Kidney (tissue), 14 donors: ENCODE results near the gene AP2A2. TPM values are rescaled to one million over a fixed set of nuclear protein-coding genes. Genes with fewer than 3 reads are reported as not detected.

Source experiments
- DNase-seq, 5 donors: peaks; one replicate each; pipeline ENCODE4 v3.0.0-alpha.2; 2013 to 2020
- FAIRE-seq: peaks from 2 replicates; lab custom pipeline; 2012; peaks lifted over from hg19 to GRCh38; lab: Jason Lieb, UNC
- H3K27ac ChIP-seq, 2 donors: one replicate each; pipeline ENCODE4 v1.7.0; 2013; ENCODE audit warnings: low read depth in 2 of 2, low read length in 2 of 2, inconsistent platforms in 1 of 2
- H3K27me3 ChIP-seq: one replicate; pipeline ENCODE4 v1.7.1; 2013; ENCODE audit warnings: low read length, inconsistent platforms; ENCODE audit not compliant: control insufficient read depth, insufficient read depth
- H3K36me3 ChIP-seq, 3 donors: one replicate each; pipeline versions ENCODE4 v1.7.0 to v1.7.1; 2013; ENCODE audit warnings: low read length in 3 of 3, control low read depth in 1 of 3, inconsistent platforms in 1 of 3; ENCODE audit not compliant: insufficient read depth in 3 of 3, control insufficient read depth in 2 of 3
- H3K4me1 ChIP-seq, 3 donors: one replicate each; pipeline versions ENCODE4 v1.7.0 to v1.7.1; 2013; ENCODE audit warnings: low read length in 3 of 3, inconsistent platforms in 1 of 3, low read depth in 1 of 3; ENCODE audit not compliant: control insufficient read depth in 2 of 3, insufficient read depth in 2 of 3
- H3K4me3 ChIP-seq, 3 donors: one replicate each; pipeline versions ENCODE4 v1.7.0 to v1.8.1; 2013; ENCODE audit warnings: low read length in 3 of 3, control low read depth in 1 of 3, inconsistent platforms in 1 of 3
- H3K9ac ChIP-seq, 3 donors: one replicate each; pipeline versions ENCODE4 v1.7.0 to v1.7.1; 2013; ENCODE audit warnings: low read length in 3 of 3, control low read depth in 1 of 3, inconsistent platforms in 1 of 3
- H3K9me3 ChIP-seq, 3 donors: one replicate each; pipeline versions ENCODE4 v1.7.0 to v1.7.1; 2013; ENCODE audit warnings: low read length in 3 of 3, control low read depth in 1 of 3, inconsistent platforms in 1 of 3; ENCODE audit not compliant: control insufficient read depth in 2 of 3, insufficient read depth in 1 of 3
- CTCF ChIP-seq: IDR thresholded peaks from 3 replicates; pipeline ENCODE4 v1.5.1; 2012; ENCODE audit warnings: mild to moderate bottlenecking, moderate library complexity, borderline replicate concordance; ENCODE audit not compliant: insufficient read depth; ENCODE audit errors: extremely low read depth
- intact Hi-C: fragments of 100-400 bp; cut with DNase I; formaldehyde crosslinking; loops from one replicate; pipeline ENCODE4 v1.11.1; 2022
- polyA plus RNA-seq: library from polyadenylated mRNA; stranded (reverse); fragments of 350-450 nt; fragmentation: Illumina TruSeq; extraction: RNeasy Lipid Tissue Mini Kit (QIAGEN cat#74804); gene quantifications from one replicate; pipeline ENCODE4 v1.2.3, GENCODE V29; 2014; ENCODE audit warnings: low read depth, low replicate concordance; ENCODE audit not compliant: insufficient read depth
- total RNA-seq: library from RNA; stranded (reverse); fragmentation: NEBNext Ultra II Directional; extraction: Animal tissue kit (Norgen Biotek cat#: 25700); gene quantifications from one replicate; pipeline ENCODE4 v1.2.1, GENCODE V29; 2021
- donor health status: control.
- donor health status: control.
- donor health status: control.
- donor health status: control.
- donor health status: control.
- donor health status: DM: yes; HTN: yes; CAD: no.
- donor health status: Normal renal cell carcinoma (clear cell type).

The AP2A2 gene
- total and polyA plus RNA-seq, 2 donors from 2014 or later: 76.5 to 144 TPM

DNA sequence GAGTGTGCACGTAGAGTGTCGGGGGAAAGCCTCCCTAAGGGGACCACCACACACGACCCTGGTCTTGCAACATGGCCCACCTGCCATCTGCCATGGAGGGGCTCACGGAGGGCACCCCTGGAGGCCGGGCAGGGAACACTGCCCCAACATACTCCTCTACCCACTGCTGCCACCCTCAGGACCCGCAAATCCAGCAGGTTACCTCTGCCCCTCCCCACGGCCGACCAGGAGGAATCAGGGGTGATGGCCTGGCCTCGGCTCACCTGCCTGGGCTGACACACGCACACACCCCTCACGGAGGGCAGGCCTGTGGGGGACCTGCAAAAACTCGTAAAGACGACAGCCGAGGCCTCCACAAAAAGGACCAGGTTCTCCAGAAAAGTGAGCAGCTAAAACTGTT, 45.2 kb upstream of the AP2A2 start:
- no peaks in the 10 kb centered on the region for H3K36me3 ChIP-seq
- DNase-seq (no peak), FAIRE-seq (no peak)
- H3K4me1 ChIP-seq: peaks cover 0 to 7% (median 4%) of the 10 kb centered on the region in 3 donors
- intact Hi-C loops: no loop called here
- H3K27ac ChIP-seq: no peak overlapping the region
- H3K27me3 ChIP-seq: no peaks in the 10 kb centered on the region
- no peak overlapping the region for H3K9ac ChIP-seq
- H3K9me3 ChIP-seq: no peaks in the 10 kb centered on the region
- H3K4me3 ChIP-seq: no peak overlapping the region
- no peak for TF ChIP-seq CTCF

DNA sequence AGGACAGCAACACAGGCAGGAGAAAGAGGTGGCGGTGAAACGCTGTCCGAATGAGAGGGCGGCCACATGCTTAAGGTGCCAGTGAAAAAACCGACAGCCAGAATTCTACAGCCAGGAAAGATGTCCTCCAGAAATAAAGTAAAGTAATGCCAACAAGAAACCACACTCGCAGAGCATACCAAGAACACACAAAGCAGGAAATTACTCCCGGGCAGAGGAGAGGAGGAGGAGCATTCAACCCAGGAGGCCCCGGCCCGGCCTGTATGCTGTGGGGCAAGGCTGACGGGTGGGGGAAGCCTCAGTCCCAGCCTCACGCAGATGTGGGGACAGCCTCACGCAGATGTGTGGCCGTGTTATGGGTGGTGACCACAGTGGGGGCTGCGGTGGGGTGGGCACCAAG, 43.1 kb upstream of the AP2A2 start:
- intact Hi-C loops: no loop called here
- FAIRE-seq: no peak
- Histone ChIP-seq H3K9ac (no peak overlapping the region), H3K9me3 (no peaks in the 10 kb centered on the region), H3K4me3 (no peak overlapping the region), H3K4me1 (no peaks in the 10 kb centered on the region), H3K27ac (no peak overlapping the region), H3K27me3 (no peaks in the 10 kb centered on the region), H3K36me3 (peaks cover 0 to 3% (median 0%) of the 10 kb centered on the region in 3 donors)
- DNase-seq: no peak
- no peak for TF ChIP-seq CTCF

- intact Hi-C loops: no loop called here
- Histone ChIP-seq H3K27ac (no peak overlapping the region), H3K4me1 (no peaks in the 10 kb centered on the region), H3K9ac (no peak overlapping the region), H3K4me3 (no peak overlapping the region), H3K9me3 (no peaks in the 10 kb centered on the region), H3K36me3 (peaks cover 0 to 3% (median 0%) of the 10 kb centered on the region in 3 donors), H3K27me3 (no peaks in the 10 kb centered on the region)
- no peak for FAIRE-seq
- no peak for DNase-seq
- no peak for TF ChIP-seq CTCF
Observed at GRCh38 chr11:883527-883926, 42.1 kb upstream of the AP2A2 start.

- Histone ChIP-seq H3K4me1 (no peaks in the 10 kb centered on the region), H3K36me3 (peaks cover 0 to 3% (median 0%) of the 10 kb centered on the region in 3 donors), H3K9me3 (no peaks in the 10 kb centered on the region), H3K9ac (no peak overlapping the region), H3K27ac (no peak overlapping the region), H3K27me3 (no peaks in the 10 kb centered on the region), H3K4me3 (no peak overlapping the region)
- FAIRE-seq (no peak), DNase-seq (no peak)
- TF ChIP-seq CTCF: no peak
- intact Hi-C loops: no loop called here
Observed at GRCh38 chr11:884578-885070, 41.0 kb upstream of the AP2A2 start.
